ENCODE results near the gene MICALL2. TPM values are rescaled to one million over a fixed set of nuclear protein-coding genes. Genes with fewer than 3 reads are reported as not detected.

The MICALL2 gene
- total RNA-seq: 3.7 TPM

GRCh38 chr7:1458683-1459511, at the start of gene MICALL2:
Gene MICALL2, minus strand, starts transcription at chr7:1459470. Its CDS starts 144 bp downstream, at chr7:1459326.
- no peak for FAIRE-seq
- peak; percentile 71 to 91 for DNase-seq (ENCODE audit: low spot score in 2 of 2)

GRCh38 chr7:1508277-1508758, 49.0 kb upstream of the MICALL2 start:
- FAIRE-seq (no peak), DNase-seq (ENCODE audit: low spot score in 2 of 2) (no peak)

GRCh38 chr7:1505731-1506550, 46.7 kb upstream of the MICALL2 start:
- FAIRE-seq: no peak
- no peak for DNase-seq (ENCODE audit: low spot score in 2 of 2)

- DNase-seq (ENCODE audit: low spot score in 2 of 2) (peak; percentile 99), FAIRE-seq (no peak)
Measured at GRCh38 chr7:1503816-1504775, 44.8 kb upstream of the MICALL2 start, which contains the start of gene INTS1. Gene INTS1, minus strand, starts transcription at chr7:1504389. Its CDS starts 429 bp downstream, at chr7:1503960.

- no peak for DNase-seq (ENCODE audit: low spot score in 2 of 2)
- no peak for FAIRE-seq
Measured at GRCh38 chr7:1503390-1503789, 44.1 kb upstream of the MICALL2 start.

GRCh38 chr7:1502845-1503244, 43.6 kb upstream of the MICALL2 start:
- no peak for FAIRE-seq
- no peak for DNase-seq (ENCODE audit: low spot score in 2 of 2)

GRCh38 chr7:1501487-1502270, 42.4 kb upstream of the MICALL2 start:
- no peak for DNase-seq (ENCODE audit: low spot score in 2 of 2)
- FAIRE-seq: no peak

GRCh38 chr7:1500064-1500807, 41.0 kb upstream of the MICALL2 start:
- DNase-seq (ENCODE audit: low spot score in 2 of 2) (no peak), FAIRE-seq (no peak)

GRCh38 chr7:1499367-1500029, 40.2 kb upstream of the MICALL2 start:
- DNase-seq (ENCODE audit: low spot score in 2 of 2) (no peak), FAIRE-seq (no peak)

- no peak for FAIRE-seq
Measured at GRCh38 chr7:1498370-1499305, 39.4 kb upstream of the MICALL2 start.

GRCh38 chr7:1497293-1497927, 38.1 kb upstream of the MICALL2 start:
- FAIRE-seq: no peak
- DNase-seq (ENCODE audit: low spot score in 2 of 2): no peak

More at GRCh38 chr7:1498370-1499305, 39.4 kb upstream of the MICALL2 start:
- no peak for DNase-seq (ENCODE audit: low spot score in 2 of 2)

GRCh38 chr7:1496531-1497292, 37.4 kb upstream of the MICALL2 start:
- FAIRE-seq (no peak), DNase-seq (ENCODE audit: low spot score in 2 of 2) (no peak)

- no peak for FAIRE-seq
- no peak for DNase-seq (ENCODE audit: low spot score in 2 of 2)
Measured at GRCh38 chr7:1495564-1496242, 36.4 kb upstream of the MICALL2 start.

GRCh38 chr7:1494866-1495563, 35.7 kb upstream of the MICALL2 start:
- FAIRE-seq: no peak
- no peak for DNase-seq (ENCODE audit: low spot score in 2 of 2)
